Osteoblast (primary cell): ENCODE results near the gene SP140L. TPM values are rescaled to one million over a fixed set of nuclear protein-coding genes. Genes with fewer than 3 reads are reported as not detected.

ENCODE experiments used
- DNase-seq: peaks from one replicate; pipeline ENCODE4 v3.0.0; 2011; ENCODE audit warnings: low spot score, mixed read lengths; ENCODE audit not compliant: insufficient read length; ENCODE audit errors: missing footprints
- H2AFZ ChIP-seq: 2 replicates; pipeline ENCODE4 v1.6.0; 2011; ENCODE audit warnings: mild to moderate bottlenecking, low read length
- H3K27ac ChIP-seq: 2 replicates; pipeline ENCODE4 v1.5.1; 2011; ENCODE audit warnings: mild to moderate bottlenecking, low read depth, low read length, moderate library complexity
- H3K27me3 ChIP-seq: 2 replicates; pipeline ENCODE4 v1.6.0; 2012; ENCODE audit warnings: mild to moderate bottlenecking, control low read depth, inconsistent platforms, low read length, moderate library complexity; ENCODE audit not compliant: insufficient read depth
- H3K36me3 ChIP-seq: 2 replicates; pipeline ENCODE4 v1.5.1; 2011; ENCODE audit warnings: mild to moderate bottlenecking, low read length, control low read depth, moderate library complexity; ENCODE audit not compliant: insufficient read depth
- H3K4me1 ChIP-seq: 2 replicates; pipeline ENCODE4 v1.5.1; 2011; ENCODE audit warnings: mild to moderate bottlenecking, low read length, control low read depth, moderate library complexity; ENCODE audit not compliant: insufficient read depth
- H3K4me2 ChIP-seq: 2 replicates; pipeline ENCODE4 v1.6.0; 2011; ENCODE audit warnings: mild to moderate bottlenecking, low read length; ENCODE audit not compliant: insufficient read depth
- H3K4me3 ChIP-seq: fragments of 200-600 bp; sonication (generic); 3 replicates; pipeline ENCODE4 v1.5.1; 2012; ENCODE audit warnings: mild to moderate bottlenecking, low read length, inconsistent platforms; ENCODE audit not compliant: insufficient read depth
- H3K79me2 ChIP-seq: 2 replicates; pipeline ENCODE4 v1.6.0; 2012; ENCODE audit warnings: mild to moderate bottlenecking, low read length, control low read depth, inconsistent platforms; ENCODE audit not compliant: insufficient read depth
- H3K9me3 ChIP-seq: 2 replicates; pipeline ENCODE4 v1.5.1; 2011; ENCODE audit warnings: low read depth, low read length, control low read depth
- H4K20me1 ChIP-seq: 2 replicates; pipeline ENCODE4 v1.6.0; 2012; ENCODE audit warnings: mild to moderate bottlenecking, low read length, control low read depth; ENCODE audit not compliant: insufficient read depth
- total RNA-seq: library from RNA; depleted of rRNA; stranded (reverse); fragments of >200 nt; gene quantifications from 2 replicates; pipeline ENCODE4 v1.2.3, GENCODE V29; 2012
- TF ChIP-seq, protein P1 (sequence below): IDR thresholded peaks from 2 replicates; pipeline ENCODE4 v1.5.1; 2011; ENCODE audit warnings: mild to moderate bottlenecking, low read depth, low read length, moderate library complexity; ENCODE audit errors: extremely low read depth

The SP140L gene
- total RNA-seq, 1 donor: 15.6 TPM

DNA sequence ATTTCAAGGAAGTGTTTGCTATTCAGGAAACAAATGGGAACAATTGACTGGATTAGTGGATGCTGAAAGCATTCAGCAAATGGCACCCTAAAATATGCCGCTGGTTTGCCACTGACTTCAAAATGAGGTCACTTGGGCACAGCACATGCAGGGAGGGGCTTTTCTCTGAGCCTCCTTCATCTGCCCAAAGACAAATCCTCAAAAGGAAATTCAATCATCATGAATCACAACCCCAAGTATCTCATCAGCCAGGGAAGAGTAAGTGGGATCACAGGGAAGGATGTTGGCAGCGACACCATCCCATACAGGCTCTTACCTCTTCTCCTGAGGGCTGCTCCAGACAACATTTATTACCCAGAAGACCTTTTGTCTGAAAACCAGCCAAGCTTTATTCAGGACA, 14.4 kb upstream of the SP140L start:
- DNase-seq: peak; percentile 83

GRCh38 chr2:230317366-230317765, 9.6 kb upstream of the SP140L start:
- Histone ChIP-seq H4K20me1 (no peaks in the 10 kb centered on the region), H2AFZ (no peak overlapping the region), H3K9me3 (no peaks in the 10 kb centered on the region), H3K36me3 (no peaks in the 10 kb centered on the region), H3K4me1 (peaks cover 5% of the 10 kb centered on the region), H3K4me3 (no peak overlapping the region), H3K79me2 (no peaks in the 10 kb centered on the region), H3K4me2 (no peak overlapping the region), H3K27me3 (no peaks in the 10 kb centered on the region), H3K27ac (no peak overlapping the region)
- DNase-seq: no peak
- TF ChIP-seq, protein P1, sequence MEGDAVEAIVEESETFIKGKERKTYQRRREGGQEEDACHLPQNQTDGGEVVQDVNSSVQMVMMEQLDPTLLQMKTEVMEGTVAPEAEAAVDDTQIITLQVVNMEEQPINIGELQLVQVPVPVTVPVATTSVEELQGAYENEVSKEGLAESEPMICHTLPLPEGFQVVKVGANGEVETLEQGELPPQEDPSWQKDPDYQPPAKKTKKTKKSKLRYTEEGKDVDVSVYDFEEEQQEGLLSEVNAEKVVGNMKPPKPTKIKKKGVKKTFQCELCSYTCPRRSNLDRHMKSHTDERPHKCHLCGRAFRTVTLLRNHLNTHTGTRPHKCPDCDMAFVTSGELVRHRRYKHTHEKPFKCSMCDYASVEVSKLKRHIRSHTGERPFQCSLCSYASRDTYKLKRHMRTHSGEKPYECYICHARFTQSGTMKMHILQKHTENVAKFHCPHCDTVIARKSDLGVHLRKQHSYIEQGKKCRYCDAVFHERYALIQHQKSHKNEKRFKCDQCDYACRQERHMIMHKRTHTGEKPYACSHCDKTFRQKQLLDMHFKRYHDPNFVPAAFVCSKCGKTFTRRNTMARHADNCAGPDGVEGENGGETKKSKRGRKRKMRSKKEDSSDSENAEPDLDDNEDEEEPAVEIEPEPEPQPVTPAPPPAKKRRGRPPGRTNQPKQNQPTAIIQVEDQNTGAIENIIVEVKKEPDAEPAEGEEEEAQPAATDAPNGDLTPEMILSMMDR: no peak

More for the DNA sequence above, 14.4 kb upstream of the SP140L start:
- Histone ChIP-seq H3K27ac (no peak overlapping the region), H3K9me3 (no peaks in the 10 kb centered on the region), H4K20me1 (no peaks in the 10 kb centered on the region), H3K27me3 (no peaks in the 10 kb centered on the region), H3K36me3 (no peaks in the 10 kb centered on the region), H3K4me3 (no peak overlapping the region), H3K79me2 (no peaks in the 10 kb centered on the region), H3K4me1 (peaks cover 5% of the 10 kb centered on the region), H3K4me2 (no peak overlapping the region), H2AFZ (no peak overlapping the region)
- TF ChIP-seq, protein P1: no peak

DNA sequence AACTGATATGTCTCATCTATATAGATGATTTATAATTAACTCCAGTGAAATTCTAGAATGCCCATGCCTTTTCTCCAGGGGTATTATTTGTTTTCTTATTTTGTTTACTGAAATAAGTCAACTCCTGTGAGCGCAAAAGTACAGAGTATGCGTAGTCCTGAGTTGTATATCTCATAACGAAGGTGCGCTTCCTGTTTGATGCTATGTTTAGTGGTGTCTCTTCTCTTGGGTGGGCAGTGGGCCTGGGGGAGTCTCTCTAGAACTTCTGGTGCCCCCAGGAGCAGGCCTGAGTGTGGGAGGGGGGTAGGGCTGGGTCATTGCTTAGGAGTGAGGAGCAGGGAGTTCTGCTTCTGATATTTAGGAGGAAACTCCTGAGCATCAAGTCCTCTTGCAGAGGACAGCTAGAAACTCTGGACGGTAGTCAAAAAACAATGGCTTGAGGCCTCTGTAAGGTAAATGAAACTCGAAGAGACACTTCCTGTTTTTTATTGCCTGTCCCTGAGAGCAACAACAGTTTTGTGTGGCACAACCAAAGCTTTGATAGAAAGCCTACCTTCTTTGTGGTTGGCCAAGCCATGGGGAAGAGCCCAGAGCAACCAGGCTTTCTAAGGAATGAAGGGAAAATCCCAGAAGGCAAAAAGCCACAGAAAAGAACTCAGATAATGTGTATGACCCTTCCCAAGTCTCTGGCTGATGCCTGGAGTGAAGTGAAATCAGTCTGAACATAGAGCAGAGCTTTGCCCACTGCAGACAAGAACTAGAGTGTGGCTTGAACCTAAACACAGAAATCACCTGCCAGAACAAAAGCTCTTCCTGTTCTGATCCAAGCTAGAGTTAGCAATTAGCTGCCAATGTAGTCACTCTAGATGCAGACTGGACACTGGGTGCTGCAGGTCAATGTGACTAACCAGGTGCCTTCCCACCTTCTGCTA, 8.5 kb upstream of the SP140L start:
- no peak overlapping the region for H3K27ac ChIP-seq
- no peak for DNase-seq
- H3K27me3 ChIP-seq: no peaks in the 10 kb centered on the region
- no peaks in the 10 kb centered on the region for H3K36me3 ChIP-seq
- TF ChIP-seq, protein P1: no peak
- H3K4me1 ChIP-seq: no peaks in the 10 kb centered on the region
- no peak overlapping the region for H2AFZ ChIP-seq
- H4K20me1 ChIP-seq: no peaks in the 10 kb centered on the region
- H3K4me2 ChIP-seq: no peak overlapping the region
- no peaks in the 10 kb centered on the region for H3K79me2 ChIP-seq
- H3K9me3 ChIP-seq: peaks cover 6% of the 10 kb centered on the region
- H3K4me3 ChIP-seq: no peak overlapping the region

GRCh38 chr2:230319211-230319862, 7.7 kb upstream of the SP140L start:
- H3K4me1 ChIP-seq: no peaks in the 10 kb centered on the region
- H3K36me3 ChIP-seq: no peaks in the 10 kb centered on the region
- H3K79me2 ChIP-seq: no peaks in the 10 kb centered on the region
- H4K20me1 ChIP-seq: no peaks in the 10 kb centered on the region
- no peak for DNase-seq
- H3K4me3 ChIP-seq: no peak overlapping the region
- TF ChIP-seq, protein P1: no peak
- no peaks in the 10 kb centered on the region for H3K27me3 ChIP-seq
- H3K27ac ChIP-seq: no peak overlapping the region
- H3K4me2 ChIP-seq: no peak overlapping the region
- H2AFZ ChIP-seq: no peak overlapping the region
- H3K9me3 ChIP-seq: peaks cover 6% of the 10 kb centered on the region
